Uterus (tissue), 2 donors: ENCODE measurements around the gene FBXO39.
"Not testable (repeated sequence)": the region's sequence is repeated elsewhere in the genome, so short reads cannot be mapped to it uniquely, and the experiment has no call there.

Source experiments
- CTCF ChIP-seq, 4 experiments: fragments of 200-600 bp in 2 of 4; fragments of 450-650 bp in 2 of 4; sonication (generic) in 2 of 4; IDR thresholded peaks; one replicate each; pipeline ENCODE4 v1.5.1; 2016 to 2019; ENCODE audit warnings: antibody characterized with exemption in 4 of 4, mild to moderate bottlenecking in 2 of 4, moderate library complexity in 1 of 4
- POLR2A ChIP-seq, 2 donors: fragments of 450-650 bp; IDR thresholded peaks; one replicate each; pipeline ENCODE4 v1.6.1; 2016; ENCODE audit warnings: antibody characterized with exemption in 2 of 2, mild to moderate bottlenecking in 1 of 2, moderate library complexity in 1 of 2

DNA sequence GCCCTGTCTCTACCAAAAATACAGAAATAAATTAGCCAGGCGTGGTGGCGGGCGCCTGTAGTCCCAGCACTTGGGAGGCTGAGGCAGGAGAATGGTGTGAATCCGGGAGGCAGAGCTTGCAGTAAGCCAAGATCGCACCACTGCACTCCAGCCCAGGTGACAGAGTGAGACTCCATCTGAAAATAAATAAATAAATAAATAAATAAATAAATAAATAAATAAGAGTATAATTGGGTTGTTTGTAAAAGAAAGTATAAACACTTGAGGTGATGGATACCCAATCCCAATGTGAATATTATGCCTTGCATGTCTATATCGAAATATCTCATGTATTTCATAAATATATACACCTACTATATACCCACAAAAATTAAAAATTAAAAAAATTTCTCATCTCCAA is 29.4 kb upstream of the FBXO39 start:
- TF ChIP-seq CTCF, POLR2A (IDR thresholded peaks at IDR 0.05): not testable (repeated sequence)
